A549 (cell line): Measurements from ENCODE around the gene CDR2. TPM values are rescaled to one million over a fixed set of nuclear protein-coding genes. Genes with fewer than 3 reads are reported as not detected.

Experiments used
- ATAC-seq, 2 experiments: fragments of 200-7000 bp in 1 of 2; fragments of >200 bp in 1 of 2; cut with Nextera tagmentation in 1 of 2; cut with Tn5 transposase in 1 of 2; 3 replicates each; pipeline versions ENCODE4 v1.8.0 to v1.9.1; 2018 to 2020; ENCODE audit warnings: mild to moderate bottlenecking in 1 of 2, moderate library complexity in 1 of 2
- CTCF ChIA-PET: fragments of 300-600 bp; sonication (Branson Sonifier 250); formaldehyde crosslinking; extraction: SDS; loops from one replicate; lab custom pipeline; 2021; ENCODE audit warnings: antibody characterized with exemption, inconsistent platforms; lab: Yijun Ruan, JAX
- POLR2A ChIA-PET: fragments of 350-600 bp; formaldehyde crosslinking; extraction: SDS; loops from one replicate; lab custom pipeline; 2021; ENCODE audit warnings: antibody characterized with exemption, inconsistent platforms; lab: Yijun Ruan, JAX
- DNase-seq, 2 experiments: peaks; one replicate each; pipeline versions ENCODE4 v3.0.0 to v3.0.0-alpha.2; 2011 to 2016; ENCODE audit warnings: low read depth in 1 of 2, low spot score in 1 of 2
- FAIRE-seq: peaks from 2 replicates; lab custom pipeline; 2011; peaks lifted over from hg19 to GRCh38; lab: Jason Lieb, UNC
- H3K27ac ChIP-seq, 2 experiments: fragments of >200 bp; sonication (Bioruptor Twin); formaldehyde crosslinking; 3 replicates each; pipeline ENCODE4 v1.5.1; 2016 to 2017
- H3K4me1 ChIP-seq: fragments of >200 bp; sonication (Bioruptor Twin); formaldehyde crosslinking; 3 replicates; pipeline ENCODE4 v1.6.1; 2016
- H3K4me2 ChIP-seq: fragments of >200 bp; sonication (Bioruptor Twin); formaldehyde crosslinking; 3 replicates; pipeline ENCODE4 v1.6.1; 2016
- H3K4me3 ChIP-seq: fragments of >200 bp; sonication (Bioruptor Twin); formaldehyde crosslinking; 3 replicates; pipeline ENCODE4 v1.5.1; 2016
- H3K9me3 ChIP-seq: fragments of >200 bp; sonication (Bioruptor Twin); formaldehyde crosslinking; 3 replicates; pipeline ENCODE4 v1.6.1; 2016
- BCL3 ChIP-seq: fragments of >200 bp; sonication (Bioruptor Twin); formaldehyde crosslinking; IDR thresholded peaks from 3 replicates; pipeline ENCODE4 v1.6.1; 2016
- BHLHE40 ChIP-seq: IDR thresholded peaks from 2 replicates; pipeline ENCODE4 v1.6.1; 2012; ENCODE audit warnings: low read depth, low read length, inconsistent platforms
- CBX8 ChIP-seq: fragments of 200-600 bp; sonication (generic); IDR thresholded peaks from 2 replicates; pipeline ENCODE4 v1.6.1; 2016
- CEBPB ChIP-seq, 2 experiments: fragments of >200 bp in 1 of 2; sonication (Bioruptor Twin) in 1 of 2; formaldehyde crosslinking in 1 of 2; IDR thresholded peaks; 2 replicates each; pipeline ENCODE4 v1.6.1; 2012 to 2016
- E2F6 ChIP-seq: IDR thresholded peaks from 2 replicates; pipeline ENCODE4 v1.6.1; 2012; ENCODE audit warnings: low read depth, borderline replicate concordance
- EHF ChIP-seq: fragments of 250-450 bp; sonication (Bioruptor Pico); IDR thresholded peaks from 2 replicates; pipeline ENCODE4 v1.5.0; 2020; ENCODE audit warnings: mild to moderate bottlenecking
- EP300 ChIP-seq, 2 experiments: fragments of >200 bp; sonication (Bioruptor Twin); formaldehyde crosslinking; IDR thresholded peaks; 2 replicates in 1 of 2; 3 replicates in 1 of 2; pipeline ENCODE4 v1.6.1; 2016 to 2017
- ESRRA ChIP-seq: fragments of 150-350 bp; IDR thresholded peaks from 2 replicates; pipeline ENCODE4 v1.6.1; 2014; ENCODE audit warnings: mild to moderate bottlenecking, low read length, borderline replicate concordance
- FOSB ChIP-seq: fragments of 250-450 bp; sonication (Bioruptor Pico); IDR thresholded peaks from 2 replicates; pipeline ENCODE4 v1.5.0; 2020; ENCODE audit warnings: mild to moderate bottlenecking, moderate library complexity
- FOXS1 ChIP-seq: fragments of 250-450 bp; sonication (Bioruptor Pico); IDR thresholded peaks from 2 replicates; pipeline ENCODE4 v1.5.0; 2020; ENCODE audit warnings: mild to moderate bottlenecking, moderate library complexity
- HDAC2 ChIP-seq: fragments of 200-600 bp; sonication (generic); IDR thresholded peaks from 2 replicates; pipeline ENCODE4 v1.6.1; 2016
- HOXB5 ChIP-seq: fragments of 250-450 bp; sonication (Bioruptor Pico); IDR thresholded peaks from 2 replicates; pipeline ENCODE4 v1.5.0; 2020; ENCODE audit warnings: mild to moderate bottlenecking, moderate library complexity
- JUN ChIP-seq, 2 experiments: fragments of >200 bp; sonication (Bioruptor Twin); formaldehyde crosslinking; IDR thresholded peaks; 2 replicates in 1 of 2; 3 replicates in 1 of 2; pipeline ENCODE4 v1.6.1; 2016 to 2017
- JUNB ChIP-seq: fragments of >200 bp; sonication (Bioruptor Twin); formaldehyde crosslinking; IDR thresholded peaks from 2 replicates; pipeline ENCODE4 v1.6.1; 2016
- KDM5A ChIP-seq: fragments of 200-600 bp; sonication (generic); IDR thresholded peaks from 2 replicates; pipeline ENCODE4 v1.6.1; 2016; ENCODE audit warnings: antibody characterized with exemption, mild to moderate bottlenecking
- MYC ChIP-seq: IDR thresholded peaks from 2 replicates; pipeline ENCODE4 v1.6.1; 2012; ENCODE audit warnings: mild to moderate bottlenecking, inconsistent platforms, low read length, improper control_type of control experiment, borderline replicate concordance
- RAD21 ChIP-seq, 2 experiments: fragments of >200 bp in 1 of 2; sonication (Bioruptor Twin) in 1 of 2; formaldehyde crosslinking in 1 of 2; IDR thresholded peaks in 1 of 2; conservative IDR thresholded peaks in 1 of 2; 2 replicates in 1 of 2; 3 replicates in 1 of 2; pipeline ENCODE4 v1.6.1; 2012 to 2018; ENCODE audit warnings: inconsistent platforms in 1 of 2
- RCOR1 ChIP-seq: fragments of 150-350 bp; IDR thresholded peaks from 2 replicates; pipeline ENCODE4 v1.6.1; 2014; ENCODE audit warnings: antibody characterized with exemption, low read length, low read depth
- RFX5 ChIP-seq: fragments of 450-650 bp; IDR thresholded peaks from 2 replicates; pipeline ENCODE4 v1.7.1; 2014; ENCODE audit warnings: antibody characterized with exemption, mild to moderate bottlenecking, moderate library complexity
- SMC3 ChIP-seq: fragments of >200 bp; sonication (Bioruptor Twin); formaldehyde crosslinking; IDR thresholded peaks from 3 replicates; pipeline ENCODE4 v1.6.1; 2018; ENCODE audit warnings: inconsistent platforms
- SREBF2 ChIP-seq: fragments of 450-650 bp; IDR thresholded peaks from 2 replicates; pipeline ENCODE4 v1.6.1; 2014; ENCODE audit warnings: mild to moderate bottlenecking, moderate library complexity
- TP53 ChIP-seq: fragments of 250-450 bp; sonication (Bioruptor Pico); IDR thresholded peaks from 2 replicates; pipeline ENCODE4 v1.5.0; 2021; ENCODE audit warnings: mild to moderate bottlenecking, moderate library complexity
- ZSCAN20 ChIP-seq: fragments of 250-450 bp; sonication (Bioruptor Pico); IDR thresholded peaks from 2 replicates; pipeline ENCODE4 v1.8.0; 2022; ENCODE audit warnings: mild to moderate bottlenecking, moderate library complexity
- WGBS: methylation state at CpG from one replicate; pipeline ENCODE4 v1.1.6; 2017; ENCODE audit errors: missing lambda C conversion rate; 5-methylcytosine and 5-hydroxymethylcytosine counted together
- polyA plus RNA-seq, 4 experiments: library from polyadenylated mRNA; depleted of rRNA in 3 of 4; stranded (reverse); fragments of >200 nt; fragmentation: RNase III in 1 of 4; extraction: RNeasy Plus Mini Kit Qiagen cat#74134 plus additional on column Dnase treatment in 1 of 4; gene quantifications; 2 replicates in 3 of 4; 3 replicates in 1 of 4; pipeline ENCODE4 v1.2.3, GENCODE V29; 2011 to 2017
- TF ChIP-seq, protein P1 (sequence below): fragments of 250-450 bp; sonication (Bioruptor Pico); IDR thresholded peaks from 2 replicates; pipeline ENCODE4 v1.5.0; 2020; ENCODE audit warnings: low read depth, mild to moderate bottlenecking, moderate library complexity
- TF ChIP-seq, protein P2 (sequence below): fragments of 150-350 bp; IDR thresholded peaks from 2 replicates; pipeline ENCODE4 v1.6.1; 2014; ENCODE audit warnings: low read depth, mild to moderate bottlenecking, low read length

The CDR2 gene
- polyA plus RNA-seq, 2 of the 4 experiments (the other 2 are of a cell fraction) = 29.3 to 44.3 TPM

DNA sequence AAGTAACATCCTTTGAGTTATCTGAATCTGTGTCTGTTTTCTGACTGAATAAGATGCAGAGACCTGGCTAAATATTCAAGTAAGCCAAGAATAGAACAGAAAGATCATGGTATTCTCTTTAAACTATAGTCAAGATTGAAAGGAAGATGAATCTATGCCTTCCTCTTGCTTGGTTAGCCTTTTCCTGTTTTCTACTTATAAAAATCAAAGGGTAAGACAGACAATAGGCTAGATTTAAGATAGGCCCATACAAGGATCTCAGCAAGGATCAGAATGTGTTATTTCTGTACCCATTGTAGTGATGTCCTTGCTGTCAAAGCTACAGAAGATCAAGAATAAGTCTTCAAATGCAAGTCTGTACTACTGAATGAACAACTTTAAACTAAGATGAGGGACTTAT, 7.0 kb upstream of the CDR2 start (continued):
- TF ChIP-seq ESRRA = no peak

GRCh38 chr16:22380529-22380928, 6.1 kb upstream of the CDR2 start:
- no peak for ATAC-seq
- POLR2A ChIA-PET = no interaction called here
- no peak for TF ChIP-seq RAD21 (conservative IDR thresholded peaks at IDR 0.05 in 1 of 2, IDR thresholded peaks at IDR 0.05 in 1 of 2)
- TF ChIP-seq, protein P1, sequence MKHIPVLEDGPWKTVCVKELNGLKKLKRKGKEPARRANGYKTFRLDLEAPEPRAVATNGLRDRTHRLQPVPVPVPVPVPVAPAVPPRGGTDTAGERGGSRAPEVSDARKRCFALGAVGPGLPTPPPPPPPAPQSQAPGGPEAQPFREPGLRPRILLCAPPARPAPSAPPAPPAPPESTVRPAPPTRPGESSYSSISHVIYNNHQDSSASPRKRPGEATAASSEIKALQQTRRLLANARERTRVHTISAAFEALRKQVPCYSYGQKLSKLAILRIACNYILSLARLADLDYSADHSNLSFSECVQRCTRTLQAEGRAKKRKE (CRISPR knock-in tag) = no peak
- no peak for TF ChIP-seq RFX5
- no peak for TF ChIP-seq SREBF2
- no peak for TF ChIP-seq BHLHE40
- no peak for TF ChIP-seq JUNB
- no peak for TF ChIP-seq CBX8
- no peak for TF ChIP-seq RCOR1
- TF ChIP-seq FOSB = no peak
- no peak for TF ChIP-seq BCL3
- no peak for TF ChIP-seq ZSCAN20 (CRISPR knock-in tag)
- TF ChIP-seq, all 56 proteins: peak for 0
- 94% methylated on average over 1 of the region's 1 CpG for WGBS
- Histone ChIP-seq H3K4me1 (no peaks in the 10 kb centered on the region), H3K27ac (no peak overlapping the region), H3K4me3 (no peak overlapping the region), H3K4me2 (no peak overlapping the region), H3K9me3 (no peaks in the 10 kb centered on the region)
- no peak for DNase-seq
- FAIRE-seq = no peak
- CTCF ChIA-PET = interaction anchor here (0.5 to 1.1 kb wide), 3 partner anchors 27 to 1145 kb away, joined by 3 to 4 read pairs (median 3); no protein-coding TSS in a partner anchor

- DNase-seq = no peak
- Histone ChIP-seq H3K4me3 (no peak overlapping the region), H3K9me3 (no peaks in the 10 kb centered on the region), H3K4me1 (no peaks in the 10 kb centered on the region), H3K4me2 (no peak overlapping the region), H3K27ac (no peak overlapping the region)
- ATAC-seq = no peak
- CTCF ChIA-PET = interaction anchor here (0.6 kb wide), 1 partner anchor 1145 kb away, joined by 3 read pairs; no protein-coding TSS in a partner anchor
- no peak for FAIRE-seq
- WGBS = 93% methylated on average over 7 of the region's 7 CpGs
- POLR2A ChIA-PET = no interaction called here
- TF ChIP-seq, protein P1 (CRISPR knock-in tag) = no peak
- no peak for TF ChIP-seq HDAC2
- TF ChIP-seq EHF (CRISPR knock-in tag) = no peak
- TF ChIP-seq RFX5 = no peak
- no peak for TF ChIP-seq KDM5A
- no peak for TF ChIP-seq HOXB5 (CRISPR knock-in tag)
- TF ChIP-seq EP300 (IDR thresholded peaks at IDR 0.05) = no peak
- no peak for TF ChIP-seq MYC
- no peak for TF ChIP-seq TP53 (CRISPR knock-in tag)
- no peak for TF ChIP-seq CEBPB (IDR thresholded peaks at IDR 0.05)
- TF ChIP-seq RAD21 (conservative IDR thresholded peaks at IDR 0.05 in 1 of 2, IDR thresholded peaks at IDR 0.05 in 1 of 2) = no peak
- TF ChIP-seq SMC3 = no peak
- TF ChIP-seq RCOR1 = no peak
- no peak for TF ChIP-seq CBX8
- no peak for TF ChIP-seq JUN (IDR thresholded peaks at IDR 0.05)
- TF ChIP-seq FOXS1 (CRISPR knock-in tag) = no peak
- no peak for TF ChIP-seq ZSCAN20 (CRISPR knock-in tag)
- no peak for TF ChIP-seq E2F6
- TF ChIP-seq, protein P2, sequence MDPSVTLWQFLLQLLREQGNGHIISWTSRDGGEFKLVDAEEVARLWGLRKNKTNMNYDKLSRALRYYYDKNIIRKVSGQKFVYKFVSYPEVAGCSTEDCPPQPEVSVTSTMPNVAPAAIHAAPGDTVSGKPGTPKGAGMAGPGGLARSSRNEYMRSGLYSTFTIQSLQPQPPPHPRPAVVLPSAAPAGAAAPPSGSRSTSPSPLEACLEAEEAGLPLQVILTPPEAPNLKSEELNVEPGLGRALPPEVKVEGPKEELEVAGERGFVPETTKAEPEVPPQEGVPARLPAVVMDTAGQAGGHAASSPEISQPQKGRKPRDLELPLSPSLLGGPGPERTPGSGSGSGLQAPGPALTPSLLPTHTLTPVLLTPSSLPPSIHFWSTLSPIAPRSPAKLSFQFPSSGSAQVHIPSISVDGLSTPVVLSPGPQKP = no peak
These were observed 5.2 kb upstream of the CDR2 start for GRCh38 chr16:22379656-22380055.
